H1 (cell line): Measurements from ENCODE around the gene ARG2. TPM values are rescaled to one million over a fixed set of nuclear protein-coding genes. Genes with fewer than 3 reads are reported as not detected.

Experiments
- CTCF ChIA-PET: fragments of 300-600 bp; sonication (Branson Sonifier 250); formaldehyde crosslinking; loops from one replicate; lab custom pipeline; 2021; ENCODE audit not compliant: partially characterized antibody; lab: Charles Lee
- POLR2A ChIA-PET: fragments of 300-600 bp; sonication (Branson Sonifier 250); formaldehyde crosslinking; loops from one replicate; lab custom pipeline; 2021; ENCODE audit warnings: inconsistent platforms; ENCODE audit not compliant: partially characterized antibody; lab: Charles Lee
- DNase-seq, 2 experiments: peaks; one replicate each; pipeline versions ENCODE4 v3.0.0 to v3.0.0-alpha.2; 2010 to 2022; ENCODE audit warnings: low spot score in 2 of 2, low read depth in 1 of 2, mixed read lengths in 1 of 2
- FAIRE-seq: peaks from 2 replicates; lab custom pipeline; 2011; peaks lifted over from hg19 to GRCh38; lab: Jason Lieb, UNC
- H2AFZ ChIP-seq: 2 replicates; pipeline ENCODE4 v1.8.1; 2012; ENCODE audit warnings: low read length, inconsistent platforms
- H2AK5ac ChIP-seq: 2 replicates; pipeline ENCODE4 v1.6.1; 2013; ENCODE audit warnings: low read depth, low read length
- H2BK120ac ChIP-seq: replicated peaks from 2 replicates; pipeline ENCODE3; 2013; ENCODE audit warnings: low read depth, low read length, inconsistent platforms
- H2BK12ac ChIP-seq: 2 replicates; pipeline ENCODE4 v1.6.1; 2013; ENCODE audit warnings: low read depth, low read length
- H2BK15ac ChIP-seq: 2 replicates; pipeline ENCODE4 v1.6.1; 2013; ENCODE audit warnings: low read length
- H2BK20ac ChIP-seq: 2 replicates; pipeline ENCODE4 v1.6.1; 2013; ENCODE audit warnings: low read length
- H2BK5ac ChIP-seq: 2 replicates; pipeline ENCODE4 v1.6.1; 2013; ENCODE audit warnings: low read depth, low read length
- H3K14ac ChIP-seq: 2 replicates; pipeline ENCODE4 v1.6.1; 2013; ENCODE audit warnings: inconsistent platforms; ENCODE audit not compliant: insufficient read length
- H3K18ac ChIP-seq: 2 replicates; pipeline ENCODE4 v1.6.1; 2013; ENCODE audit warnings: low read length; ENCODE audit errors: extremely low read depth
- H3K23ac ChIP-seq: 2 replicates; pipeline ENCODE4 v1.6.1; 2013; ENCODE audit warnings: inconsistent platforms; ENCODE audit not compliant: insufficient read length
- H3K23me2 ChIP-seq: 2 replicates; pipeline ENCODE4 v1.6.1; 2013; ENCODE audit warnings: low read depth, low read length
- H3K27ac ChIP-seq: 2 replicates; pipeline ENCODE4 v1.6.1; 2011; ENCODE audit warnings: low read depth, low read length, inconsistent platforms
- H3K27me3 ChIP-seq, 4 experiments: replicated peaks in 1 of 4; 1 replicate in 1 of 4; 2 replicates in 3 of 4; pipeline versions ENCODE4 v1.6.1 to v1.8.1; 2011 to 2013; ENCODE audit warnings: low read length in 3 of 4, mild to moderate bottlenecking in 3 of 4, inconsistent platforms in 2 of 4, mixed read lengths in 2 of 4, moderate library complexity in 1 of 4; ENCODE audit not compliant: control insufficient read depth in 3 of 4, insufficient read depth in 3 of 4; ENCODE audit errors: extremely low read depth in 1 of 4
- H3K36me3 ChIP-seq, 4 experiments: 2 replicates each; pipeline versions ENCODE4 v1.6.1 to v1.8.1; 2011 to 2013; ENCODE audit warnings: mild to moderate bottlenecking in 4 of 4, low read length in 3 of 4, moderate library complexity in 2 of 4, control low read depth in 1 of 4, inconsistent platforms in 1 of 4; ENCODE audit not compliant: insufficient read depth in 4 of 4, control insufficient read depth in 2 of 4
- H3K4ac ChIP-seq: replicated peaks from 2 replicates; pipeline ENCODE3; 2013; ENCODE audit warnings: low read length, low read depth, mixed read lengths, inconsistent platforms; ENCODE audit not compliant: insufficient read length
- H3K4me1 ChIP-seq, 4 experiments: replicated peaks in 1 of 4; 1 replicate in 1 of 4; 2 replicates in 3 of 4; pipeline versions ENCODE4 v1.6.1 to v1.8.1; 2011 to 2013; ENCODE audit warnings: low read length in 3 of 4, inconsistent platforms in 2 of 4, mixed read lengths in 1 of 4; ENCODE audit not compliant: insufficient read depth in 4 of 4, control insufficient read depth in 3 of 4
- H3K4me2 ChIP-seq, 2 experiments: 2 replicates each; pipeline versions ENCODE4 v1.6.1 to v1.8.1; 2011 to 2013; ENCODE audit warnings: low read depth in 2 of 2, low read length in 2 of 2, control low read depth in 1 of 2, inconsistent platforms in 1 of 2, mild to moderate bottlenecking in 1 of 2; ENCODE audit not compliant: insufficient read depth in 1 of 2
- H3K4me3 ChIP-seq, 4 experiments: fragments of 200-600, 300-600 bp in 1 of 4; sonication (generic), shearing (Covaris generic), sonication (Bioruptor Twin) in 1 of 4; 2 replicates each; pipeline versions ENCODE4 v1.5.1 to v1.8.1; 2011 to 2016; ENCODE audit warnings: low read length in 4 of 4, low read depth in 3 of 4, control low read depth in 2 of 4, inconsistent platforms in 2 of 4, mild to moderate bottlenecking in 2 of 4, mixed read lengths in 1 of 4, moderate library complexity in 1 of 4; ENCODE audit not compliant: insufficient read depth in 2 of 4; ENCODE audit errors: extremely low read depth in 1 of 4
- H3K56ac ChIP-seq: replicated peaks from 2 replicates; pipeline ENCODE3; 2013; ENCODE audit warnings: low read depth, mild to moderate bottlenecking, mixed read lengths, low read length, inconsistent platforms; ENCODE audit not compliant: insufficient read length
- H3K79me1 ChIP-seq: 2 replicates; pipeline ENCODE4 v1.6.1; 2013; ENCODE audit warnings: low read depth, low read length, control low read depth
- H3K79me2 ChIP-seq, 2 experiments: 2 replicates each; pipeline versions ENCODE4 v1.6.1 to v1.8.1; 2012 to 2013; ENCODE audit warnings: low read length in 2 of 2, mild to moderate bottlenecking in 2 of 2, inconsistent platforms in 1 of 2; ENCODE audit not compliant: insufficient read depth in 2 of 2, control insufficient read depth in 1 of 2
- H3K9ac ChIP-seq, 4 experiments: replicated peaks in 1 of 4; 1 replicate in 1 of 4; 2 replicates in 3 of 4; pipeline versions ENCODE4 v1.6.1 to v1.8.1; 2011 to 2013; ENCODE audit warnings: low read depth in 3 of 4, low read length in 3 of 4, control low read depth in 2 of 4, mild to moderate bottlenecking in 2 of 4, moderate library complexity in 2 of 4, inconsistent platforms in 1 of 4; ENCODE audit errors: extremely low read depth in 1 of 4
- H3K9me3 ChIP-seq, 2 experiments: 2 replicates each; pipeline versions ENCODE4 v1.6.1 to v1.8.1; 2012 to 2013; ENCODE audit warnings: mild to moderate bottlenecking in 2 of 2, moderate library complexity in 2 of 2, control low read depth in 1 of 2, inconsistent platforms in 1 of 2, low read depth in 1 of 2, low read length in 1 of 2, mixed read lengths in 1 of 2; ENCODE audit not compliant: insufficient read depth in 2 of 2
- H4K20me1 ChIP-seq, 2 experiments: replicated peaks in 1 of 2; 2 replicates each; pipeline versions ENCODE3 to v1.8.1; 2011 to 2013; ENCODE audit warnings: inconsistent platforms in 2 of 2, low read length in 2 of 2, mild to moderate bottlenecking in 1 of 2; ENCODE audit not compliant: insufficient read depth in 2 of 2, control insufficient read depth in 1 of 2
- H4K5ac ChIP-seq: 2 replicates; pipeline ENCODE4 v1.6.1; 2013; ENCODE audit warnings: low read length, low read depth, mixed read lengths, inconsistent platforms; ENCODE audit not compliant: insufficient read length
- H4K8ac ChIP-seq: 2 replicates; pipeline ENCODE4 v1.8.0; 2013; ENCODE audit warnings: mild to moderate bottlenecking, moderate library complexity, low read length, inconsistent platforms; ENCODE audit not compliant: insufficient read depth; ENCODE audit errors: extremely low read depth
- H4K91ac ChIP-seq: replicated peaks from 2 replicates; pipeline ENCODE3; 2013; ENCODE audit warnings: low read length, mixed read lengths, inconsistent platforms; ENCODE audit not compliant: insufficient read length
- GABPA ChIP-seq: IDR thresholded peaks from 2 replicates; pipeline ENCODE4 v1.6.1; 2011; ENCODE audit warnings: mild to moderate bottlenecking, low read length, moderate library complexity, borderline replicate concordance; ENCODE audit not compliant: insufficient read depth
- RBBP5 ChIP-seq: IDR thresholded peaks from 2 replicates; pipeline ENCODE4 v1.7.1; 2012; ENCODE audit warnings: low read depth, mild to moderate bottlenecking, inconsistent platforms, low read length, moderate library complexity, borderline replicate concordance
- WGBS, 2 experiments: shearing (Covaris generic) in 1 of 2; methylation state at CpG; one replicate each; pipeline versions ENCODE4 v1.1.6 to v1.1.7; 2013 to 2015; ENCODE audit warnings: low lambda C conversion rate in 2 of 2, mixed read lengths in 2 of 2, inconsistent platforms in 1 of 2, low coverage in 1 of 2, missing lambda C conversion rate in 1 of 2; ENCODE audit not compliant: insufficient replicate concordance in 2 of 2, insufficient coverage in 1 of 2, insufficient read length in 1 of 2; ENCODE audit errors: extremely low coverage in 1 of 2, missing lambda C conversion rate in 1 of 2; 5-methylcytosine and 5-hydroxymethylcytosine counted together
- polyA plus RNA-seq, 7 experiments: library from polyadenylated mRNA; depleted of rRNA in 3 of 7; stranded (reverse) in 5 of 7; unstranded in 2 of 7; fragments of >200 nt in 5 of 7; fragments of 200-250 nt in 2 of 7; gene quantifications; 1 replicate in 5 of 7; 2 replicates in 1 of 7; 4 replicates in 1 of 7; pipeline versions ENCODE4 v1.2.1 to v1.2.3, GENCODE V29; 2011 to 2013; ENCODE audit warnings: missing spikeins in 2 of 7, mixed read lengths in 2 of 7
- total RNA-seq: library from RNA; stranded (reverse); fragmentation: NEBNext Ultra II Directional; extraction: Animal tissue kit (Norgen Biotek cat#: 25700); gene quantifications from 2 replicates; pipeline ENCODE4 v1.2.1, GENCODE V29; 2021

ARG2 gene
- total and polyA plus RNA-seq, 2 of the 8 experiments (the other 6 are each of a cell fraction or from before 2014, with no cell fraction given), result 49.9 to 59.1 TPM

DNA sequence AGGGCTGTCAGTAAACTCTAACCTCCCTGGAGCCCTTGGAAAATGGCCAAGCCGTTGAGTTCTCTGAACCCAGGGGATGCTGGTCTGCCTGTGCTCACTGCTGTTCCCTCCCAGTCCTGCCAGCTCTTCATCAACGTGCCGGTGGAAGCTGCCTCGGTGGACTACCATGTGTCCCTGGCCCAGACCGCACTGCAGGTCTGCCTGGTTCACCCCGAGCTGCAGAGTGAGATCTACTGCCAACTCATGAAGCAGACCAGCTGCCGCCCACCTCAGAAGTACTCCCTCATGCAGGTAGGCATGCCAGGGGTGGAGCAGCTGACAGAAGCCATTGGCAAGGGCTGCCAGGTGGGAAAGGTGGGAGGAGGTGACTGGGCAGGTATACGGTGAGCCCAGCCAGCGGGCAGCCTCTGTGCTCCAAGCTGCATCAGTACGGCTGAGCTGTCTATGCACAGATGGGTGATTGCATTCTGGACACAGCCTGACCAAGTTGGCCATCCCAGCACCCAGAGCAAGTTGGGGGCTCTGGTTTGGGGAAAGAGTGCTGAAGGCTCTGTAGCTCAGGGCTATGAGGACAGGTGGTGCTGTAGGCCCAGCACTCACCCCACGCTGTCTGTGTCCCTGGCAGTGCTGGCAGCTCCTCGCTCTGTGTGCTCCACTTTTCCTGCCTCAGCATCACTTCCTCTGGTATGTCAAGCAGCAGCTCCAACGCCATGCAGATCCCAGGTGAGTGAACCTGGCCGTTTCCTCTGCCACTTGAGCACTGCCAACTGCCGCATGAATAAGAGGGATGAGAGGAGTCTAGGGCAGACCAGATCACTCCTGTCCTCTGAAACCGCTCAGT, 41.6 kb upstream of the ARG2 start:
- Histone ChIP-seq H4K8ac (no peak overlapping the region), H4K20me1 (peaks cover 0 to 1% of the 10 kb centered on the region in 2 experiments), H3K4me3 (no peak overlapping the region), H3K4ac (no peak overlapping the region), H3K4me1 (no peaks in the 10 kb centered on the region), H3K36me3 (peaks cover 6 to 19% (median 9%) of the 10 kb centered on the region in 4 experiments; a peak in 5 of 8 replicates), H3K79me2 (no peaks in the 10 kb centered on the region), H3K18ac (no peak overlapping the region), H3K79me1 (no peaks in the 10 kb centered on the region; the same call in 1 of the 2 replicates), H3K4me2 (no peak overlapping the region), H4K5ac (no peak overlapping the region), H2BK5ac (no peak overlapping the region), H3K27ac (no peak overlapping the region), H3K23me2 (no peaks in the 10 kb centered on the region), H2BK12ac (no peak overlapping the region), H3K56ac (no peak overlapping the region), H3K23ac (no peak overlapping the region), H2BK120ac (no peak overlapping the region), H2BK15ac (no peak overlapping the region), H3K27me3 (no peaks in the 10 kb centered on the region), H3K14ac (no peak overlapping the region), H2AK5ac (no peak overlapping the region), H2AFZ (no peak overlapping the region), H2BK20ac (no peak overlapping the region), H3K9ac (no peak overlapping the region), H4K91ac (no peak overlapping the region), H3K9me3 (no peaks in the 10 kb centered on the region)
- WGBS, 2 experiments, result 92% methylated on average over 16 of the region's 16 CpGs; no CpG with 5 or more reads in 1 of the 2 experiments
- POLR2A ChIA-PET, result interaction anchor here (0.8 kb wide), 1 partner anchor 42 kb away, joined by 3 read pairs; no protein-coding TSS in a partner anchor
- FAIRE-seq (no peak), DNase-seq (no peak)
- CTCF ChIA-PET, result interaction anchor here (0.7 to 28.8 kb wide), 14 partner anchors 9 to 154 kb away, joined by 3 to 924 read pairs (median 4); partner anchors contain the start of genes PIGH, PLEKHH1 and RDH12
- TF ChIP-seq RBBP5 (no peak), GABPA (no peak)
